ENCODE measurements around the gene ADAMTS17. TPM values are rescaled to one million over a fixed set of nuclear protein-coding genes. Genes with fewer than 3 reads are reported as not detected.

Gene ADAMTS17
- total and polyA plus RNA-seq, 8 donors: 0.31 to 14.3 (median 6.3) TPM

GRCh38 chr15:99962006-99962561, 379.7 kb downstream of the ADAMTS17 start:
- Histone ChIP-seq H3K36me3 (no peaks in the 10 kb centered on the region), H3K4me3 (no peak overlapping the region), H3K4me1 (no peaks in the 10 kb centered on the region), H3K27me3 (peaks cover 0 to 4% (median 0%) of the 10 kb centered on the region in 3 donors), H3K9me3 (no peaks in the 10 kb centered on the region), H3K27ac (no peak overlapping the region)
- WGBS, 5 donors: 86 to 93% (median 90%) methylated on average over 19 of the region's 19 CpGs
- peak in 1 of 2 donors; percentile 0 for DNase-seq
- no peak for TF ChIP-seq EP300 (IDR thresholded peaks at IDR 0.05)
- no peak for TF ChIP-seq POLR2A (IDR thresholded peaks at IDR 0.05)
- TF ChIP-seq CTCF (IDR thresholded peaks at IDR 0.05): no peak
- TF ChIP-seq POLR2AphosphoS5 (IDR thresholded peaks at IDR 0.05): no peak
- intact Hi-C loops (cut with DNase I; ENCODE audit: low total_unique reads): no loop called here

- no peaks in the 10 kb centered on the region for H3K36me3 ChIP-seq
- H3K4me3 ChIP-seq: no peak overlapping the region
- WGBS, 5 donors: 47 to 61% (median 53%) methylated on average over 12 of the region's 12 CpGs
- peak in 1 of 2 donors; percentile 26 for DNase-seq
- no peaks in the 10 kb centered on the region for H3K9me3 ChIP-seq
- H3K4me1 ChIP-seq: no peaks in the 10 kb centered on the region
- TF ChIP-seq CTCF (IDR thresholded peaks at IDR 0.05) (no peak), POLR2AphosphoS5 (IDR thresholded peaks at IDR 0.05) (no peak), EP300 (IDR thresholded peaks at IDR 0.05) (no peak), POLR2A (IDR thresholded peaks at IDR 0.05) (no peak)
- peaks cover 0 to 4% (median 0%) of the 10 kb centered on the region in 3 donors for H3K27me3 ChIP-seq
- intact Hi-C loops (cut with DNase I; ENCODE audit: low total_unique reads): no loop called here
- H3K27ac ChIP-seq: no peak overlapping the region
Measured at GRCh38 chr15:99961011-99961441, 380.7 kb downstream of the ADAMTS17 start.

- TF ChIP-seq CTCF (IDR thresholded peaks at IDR 0.05) (no peak), EP300 (IDR thresholded peaks at IDR 0.05) (no peak), POLR2A (IDR thresholded peaks at IDR 0.05) (no peak), POLR2AphosphoS5 (IDR thresholded peaks at IDR 0.05) (no peak)
- no peak for DNase-seq
- Histone ChIP-seq H3K4me1 (no peaks in the 10 kb centered on the region), H3K9me3 (no peaks in the 10 kb centered on the region), H3K27ac (no peak overlapping the region), H3K4me3 (no peak overlapping the region), H3K36me3 (no peaks in the 10 kb centered on the region), H3K27me3 (peaks cover 0 to 4% (median 0%) of the 10 kb centered on the region in 3 donors)
- 79 to 87% (median 81%) methylated on average over 6 of the region's 6 CpGs for WGBS, 5 donors
- intact Hi-C loops (cut with DNase I; ENCODE audit: low total_unique reads): no loop called here
Measured at GRCh38 chr15:99959326-99959725, 382.4 kb downstream of the ADAMTS17 start.

- Histone ChIP-seq H3K9me3 (no peaks in the 10 kb centered on the region), H3K36me3 (no peaks in the 10 kb centered on the region), H3K27ac (no peak overlapping the region), H3K4me3 (no peak overlapping the region), H3K27me3 (peaks cover 0 to 4% (median 0%) of the 10 kb centered on the region in 3 donors), H3K4me1 (no peaks in the 10 kb centered on the region)
- WGBS, 5 donors: 64 to 72% (median 71%) methylated on average over 7 of the region's 7 CpGs
- no peak for TF ChIP-seq POLR2AphosphoS5 (IDR thresholded peaks at IDR 0.05)
- no peak for TF ChIP-seq CTCF (IDR thresholded peaks at IDR 0.05)
- TF ChIP-seq EP300 (IDR thresholded peaks at IDR 0.05): no peak
- TF ChIP-seq POLR2A (IDR thresholded peaks at IDR 0.05): no peak
- intact Hi-C loops (cut with DNase I; ENCODE audit: low total_unique reads): no loop called here
- peak in 1 of 2 donors; percentile 0 for DNase-seq
Measured at GRCh38 chr15:99958426-99959097, 383.2 kb downstream of the ADAMTS17 start.
